Hepatocyte (in vitro differentiated cells): ENCODE measurements around the gene CDH4. TPM values are rescaled to one million over a fixed set of nuclear protein-coding genes. Genes with fewer than 3 reads are reported as not detected.
A peak's percentile ranks its signal among the peaks of the same experiment; 100 is the strongest.

Experiments
- DNase-seq: peaks from one replicate; pipeline ENCODE4 v3.0.0-alpha.2; 2016; ENCODE audit warnings: low spot score
- H2AFZ ChIP-seq: fragments of 200-600 bp; sonication (generic); 2 replicates; pipeline ENCODE4 v1.6.0; 2016; ENCODE audit warnings: antibody characterized with exemption, mild to moderate bottlenecking
- H3K27ac ChIP-seq: fragments of 200-600 bp; sonication (generic); 2 replicates; pipeline ENCODE4 v1.5.1; 2016; ENCODE audit warnings: mild to moderate bottlenecking
- H3K27me3 ChIP-seq: fragments of 200-600 bp; sonication (generic); 2 replicates; pipeline ENCODE4 v1.6.1; 2016
- H3K36me3 ChIP-seq: fragments of 200-600 bp; sonication (generic); replicated peaks from 2 replicates; pipeline ENCODE4 v1.5.1; 2016; ENCODE audit warnings: low read depth; ENCODE audit not compliant: insufficient read depth
- H3K4me1 ChIP-seq: fragments of 200-600 bp; sonication (generic); 2 replicates; pipeline ENCODE4 v1.5.1; 2016; ENCODE audit warnings: mild to moderate bottlenecking, moderate library complexity; ENCODE audit not compliant: insufficient read depth
- H3K4me2 ChIP-seq: fragments of 200-600 bp; sonication (generic); 2 replicates; pipeline ENCODE4 v1.6.0; 2016
- H3K4me3 ChIP-seq: fragments of 200-600 bp; sonication (generic); 2 replicates; pipeline ENCODE4 v1.5.1; 2016; ENCODE audit warnings: mild to moderate bottlenecking
- H3K79me2 ChIP-seq: fragments of 200-600 bp; sonication (generic); 2 replicates; pipeline ENCODE4 v1.6.0; 2017; ENCODE audit warnings: mild to moderate bottlenecking
- H3K9me2 ChIP-seq: fragments of 200-600 bp; sonication (generic); replicated peaks from 2 replicates; pipeline ENCODE4 v1.6.0; 2017; ENCODE audit warnings: mild to moderate bottlenecking; ENCODE audit not compliant: insufficient read depth
- H3K9me3 ChIP-seq: fragments of 200-600 bp; sonication (generic); 2 replicates; pipeline ENCODE4 v1.5.1; 2016; ENCODE audit warnings: low read depth, mild to moderate bottlenecking
- H4K20me1 ChIP-seq: fragments of 200-600 bp; sonication (generic); 2 replicates; pipeline ENCODE4 v1.6.0; 2016; ENCODE audit warnings: mild to moderate bottlenecking; ENCODE audit not compliant: insufficient read depth, poor library complexity, severe bottlenecking
- EZH2 ChIP-seq: fragments of 200-600 bp; sonication (generic); IDR thresholded peaks from 2 replicates; pipeline ENCODE4 v1.6.1; 2016; ENCODE audit warnings: antibody characterized with exemption, mild to moderate bottlenecking, borderline replicate concordance
- EZH2phosphoT487 ChIP-seq: fragments of 200-600 bp; sonication (generic); IDR thresholded peaks from one replicate; pipeline ENCODE4 v1.6.1; 2018; ENCODE audit warnings: antibody characterized with exemption, mild to moderate bottlenecking, low read depth, moderate library complexity; ENCODE audit not compliant: unreplicated experiment, severe bottlenecking
- WGBS: methylation state at CpG from one replicate; pipeline ENCODE4 v1.1.6; 2016; ENCODE audit warnings: low lambda C conversion rate; ENCODE audit errors: missing lambda C conversion rate; 5-methylcytosine and 5-hydroxymethylcytosine counted together
- polyA plus RNA-seq: library from polyadenylated mRNA; unstranded; fragments of >200 nt; fragmentation: Nextera tagmentation; extraction: Ambion mirVana; gene quantifications from 2 replicates; pipeline ENCODE4 v1.2.1, GENCODE V29; 2016
- total RNA-seq: library from RNA; depleted of rRNA; stranded (reverse); fragments of >200 nt; gene quantifications from 2 replicates; pipeline ENCODE4 v1.2.3, GENCODE V29; 2014
- TF ChIP-seq, protein P1 (sequence below): fragments of 200-600 bp; sonication (generic); IDR thresholded peaks from 2 replicates; pipeline ENCODE4 v1.5.1; 2016; ENCODE audit warnings: antibody characterized with exemption, mild to moderate bottlenecking; ENCODE audit not compliant: poor library complexity

Gene CDH4
- total and polyA plus RNA-seq, 2 experiments from 2014 or later: 0.53 to 0.73 TPM

DNA sequence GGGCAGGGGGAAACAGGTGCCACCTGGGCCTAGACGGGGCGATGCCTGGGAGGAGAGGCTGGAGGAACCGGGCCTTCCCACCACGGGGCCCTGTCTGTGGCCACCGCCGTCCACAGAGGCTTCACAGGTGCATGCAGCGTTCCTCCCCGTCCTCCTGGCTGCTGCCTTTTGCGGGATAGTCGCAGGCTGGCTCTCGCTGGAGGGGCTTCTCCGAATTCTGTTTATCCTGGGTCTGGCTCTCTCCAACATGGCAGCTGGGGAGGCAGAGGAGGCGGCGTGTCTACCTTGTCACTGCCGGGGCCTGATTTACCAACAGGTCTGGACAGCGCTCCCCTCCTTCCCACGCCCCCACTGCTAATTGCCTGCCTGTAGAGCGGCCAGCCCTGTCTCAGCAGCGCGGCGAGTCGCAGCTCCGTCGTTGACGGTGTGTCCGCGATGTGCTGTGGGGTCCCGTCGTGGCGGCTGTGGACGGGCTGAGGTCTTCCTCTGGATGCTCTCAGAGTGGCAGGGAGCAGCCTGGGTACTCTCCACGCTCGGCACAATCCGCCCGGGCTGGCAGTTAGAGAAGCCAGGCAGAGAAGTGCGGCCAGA, 550.8 kb downstream of the CDH4 start:
- Histone ChIP-seq H3K27me3 (no peaks in the 10 kb centered on the region), H3K4me3 (no peak overlapping the region), H3K4me2 (no peak overlapping the region), H3K79me2 (no peaks in the 10 kb centered on the region), H3K9me3 (no peaks in the 10 kb centered on the region), H2AFZ (no peak overlapping the region), H4K20me1 (no peaks in the 10 kb centered on the region), H3K36me3 (no peaks in the 10 kb centered on the region), H3K4me1 (peaks cover 4% of the 10 kb centered on the region), H3K27ac (no peak overlapping the region), H3K9me2 (no peaks in the 10 kb centered on the region)
- TF ChIP-seq EZH2 (no peak), EZH2phosphoT487 (no peak)
- TF ChIP-seq, protein P1, sequence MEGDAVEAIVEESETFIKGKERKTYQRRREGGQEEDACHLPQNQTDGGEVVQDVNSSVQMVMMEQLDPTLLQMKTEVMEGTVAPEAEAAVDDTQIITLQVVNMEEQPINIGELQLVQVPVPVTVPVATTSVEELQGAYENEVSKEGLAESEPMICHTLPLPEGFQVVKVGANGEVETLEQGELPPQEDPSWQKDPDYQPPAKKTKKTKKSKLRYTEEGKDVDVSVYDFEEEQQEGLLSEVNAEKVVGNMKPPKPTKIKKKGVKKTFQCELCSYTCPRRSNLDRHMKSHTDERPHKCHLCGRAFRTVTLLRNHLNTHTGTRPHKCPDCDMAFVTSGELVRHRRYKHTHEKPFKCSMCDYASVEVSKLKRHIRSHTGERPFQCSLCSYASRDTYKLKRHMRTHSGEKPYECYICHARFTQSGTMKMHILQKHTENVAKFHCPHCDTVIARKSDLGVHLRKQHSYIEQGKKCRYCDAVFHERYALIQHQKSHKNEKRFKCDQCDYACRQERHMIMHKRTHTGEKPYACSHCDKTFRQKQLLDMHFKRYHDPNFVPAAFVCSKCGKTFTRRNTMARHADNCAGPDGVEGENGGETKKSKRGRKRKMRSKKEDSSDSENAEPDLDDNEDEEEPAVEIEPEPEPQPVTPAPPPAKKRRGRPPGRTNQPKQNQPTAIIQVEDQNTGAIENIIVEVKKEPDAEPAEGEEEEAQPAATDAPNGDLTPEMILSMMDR: no peak
- 94% methylated on average over 34 of the region's 36 CpGs for WGBS
- DNase-seq: no peak

DNA sequence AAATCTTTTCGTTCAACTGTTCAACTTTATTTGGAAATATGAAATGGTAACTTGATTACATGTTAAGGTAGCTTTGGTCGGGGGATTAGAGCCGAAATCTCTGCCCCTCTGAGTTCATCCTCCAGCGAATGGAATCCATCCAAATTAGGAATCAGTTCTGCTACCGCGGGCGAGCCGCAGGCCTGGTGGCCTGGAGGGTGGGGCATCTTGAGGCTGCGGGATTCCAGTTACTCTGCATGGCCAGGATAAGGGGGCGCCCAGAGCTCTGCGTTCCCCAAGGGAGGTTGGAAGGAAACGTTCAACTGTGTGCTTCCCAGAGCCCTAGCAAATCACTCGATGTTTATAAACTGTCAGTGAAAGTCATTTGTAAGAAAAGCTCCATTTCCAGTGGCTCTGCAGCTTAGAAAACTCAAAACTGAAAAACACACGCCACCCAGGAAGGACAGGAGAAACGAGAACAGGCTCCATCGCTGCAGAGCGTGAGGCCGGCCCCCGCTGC, 551.4 kb downstream of the CDH4 start:
- H3K36me3 ChIP-seq: no peaks in the 10 kb centered on the region
- no peaks in the 10 kb centered on the region for H4K20me1 ChIP-seq
- no peak overlapping the region for H3K4me3 ChIP-seq
- peak overlapping the region; percentile 70 for H3K4me2 ChIP-seq
- DNase-seq: no peak
- H3K27ac ChIP-seq: no peak overlapping the region
- no peaks in the 10 kb centered on the region for H3K9me3 ChIP-seq
- H3K9me2 ChIP-seq: no peaks in the 10 kb centered on the region
- TF ChIP-seq EZH2phosphoT487 (no peak), EZH2 (no peak)
- TF ChIP-seq, protein P1: no peak
- 52% methylated on average over 19 of the region's 19 CpGs for WGBS
- H3K27me3 ChIP-seq: no peaks in the 10 kb centered on the region
- H2AFZ ChIP-seq: peak overlapping the region; percentile 54
- peaks cover 4% of the 10 kb centered on the region for H3K4me1 ChIP-seq
- no peaks in the 10 kb centered on the region for H3K79me2 ChIP-seq

GRCh38 chr20:61803915-61804751, 552.1 kb downstream of the CDH4 start:
- no peak for DNase-seq
- no peaks in the 10 kb centered on the region for H3K9me3 ChIP-seq
- WGBS: 73% methylated on average over 27 of the region's 27 CpGs
- peak overlapping the region; percentile 54 for H2AFZ ChIP-seq
- H3K36me3 ChIP-seq: no peaks in the 10 kb centered on the region
- H3K27me3 ChIP-seq: no peaks in the 10 kb centered on the region
- H3K4me3 ChIP-seq: no peak overlapping the region
- H3K27ac ChIP-seq: no peak overlapping the region
- H3K4me1 ChIP-seq: peaks cover 4% of the 10 kb centered on the region
- no peaks in the 10 kb centered on the region for H3K9me2 ChIP-seq
- H3K4me2 ChIP-seq: peak overlapping the region; percentile 70
- no peaks in the 10 kb centered on the region for H4K20me1 ChIP-seq
- no peaks in the 10 kb centered on the region for H3K79me2 ChIP-seq
- TF ChIP-seq EZH2phosphoT487: no peak
- TF ChIP-seq, protein P1: no peak
- TF ChIP-seq EZH2: no peak
